T-cell (primary cell): Measurements from ENCODE around the gene SPRTN. TPM values are rescaled to one million over a fixed set of nuclear protein-coding genes. Genes with fewer than 3 reads are reported as not detected.

ENCODE experiments used
- ATAC-seq, 4 experiments: fragments of 200-7000 bp in 3 of 4; fragments of 150-1000 bp in 1 of 4; cut with Tn5 transposase; replicated peaks in 1 of 4; 1 replicate in 3 of 4; 2 replicates in 1 of 4; pipeline ENCODE4 v1.10.0; 2021; ENCODE audit warnings: moderate library complexity in 3 of 4, mild to moderate bottlenecking in 2 of 4, moderate number of reproducible peaks in 1 of 4
- CTCF ChIA-PET, 2 donors: fragments of 300-600 bp; sonication (Branson Sonifier 250); formaldehyde crosslinking; loops; one replicate each; lab custom pipeline; 2022; ENCODE audit warnings: antibody characterized with exemption in 2 of 2; lab: Charles Lee
- POLR2A ChIA-PET, 2 donors: fragments of 300-600 bp; sonication (Branson Sonifier 250); formaldehyde crosslinking; loops; one replicate each; lab custom pipeline; 2022; ENCODE audit warnings: antibody characterized with exemption in 2 of 2; lab: Charles Lee
- DNase-seq, 35 experiments: peaks; one replicate each; pipeline versions ENCODE4 v3.0.0 to v3.0.0-alpha.2; 2013 to 2023
- H3K27ac ChIP-seq: one replicate; pipeline ENCODE4 v1.5.1; 2013; ENCODE audit warnings: low read length
- H3K27me3 ChIP-seq, 2 experiments: replicated peaks in 1 of 2; 1 replicate in 1 of 2; 2 replicates in 1 of 2; pipeline versions ENCODE4 v1.6.1 to v1.7.0; 2013; ENCODE audit warnings: low read length in 1 of 2, mixed read lengths in 1 of 2; ENCODE audit not compliant: control insufficient read depth in 2 of 2, insufficient read depth in 2 of 2; ENCODE audit errors: extremely low read depth in 1 of 2
- H3K36me3 ChIP-seq, 2 donors: 1 replicate in 1 of 2; 2 replicates in 1 of 2; pipeline versions ENCODE4 v1.6.1 to v1.7.0; 2013; ENCODE audit warnings: low read length in 1 of 2; ENCODE audit not compliant: control insufficient read depth in 2 of 2, insufficient read depth in 1 of 2; ENCODE audit errors: extremely low read depth in 1 of 2
- H3K4me1 ChIP-seq, 2 experiments: 1 replicate in 1 of 2; 2 replicates in 1 of 2; pipeline versions ENCODE4 v1.6.1 to v1.7.0; 2013; ENCODE audit warnings: low read length in 2 of 2, mixed read lengths in 1 of 2; ENCODE audit not compliant: insufficient read depth in 2 of 2, control insufficient read depth in 1 of 2; ENCODE audit errors: extremely low read depth in 1 of 2
- H3K4me3 ChIP-seq, 2 donors: 1 replicate in 1 of 2; 2 replicates in 1 of 2; pipeline versions ENCODE4 v1.5.1 to v1.7.0; 2013; ENCODE audit warnings: mild to moderate bottlenecking in 2 of 2, low read length in 1 of 2, moderate library complexity in 1 of 2; ENCODE audit not compliant: control insufficient read depth in 1 of 2; ENCODE audit errors: extremely low read depth in 1 of 2
- H3K9me3 ChIP-seq: 2 replicates; pipeline ENCODE4 v1.7.0; 2013
- H3K27ac Mint-ChIP-seq, 2 donors: one replicate each; pipeline ENCODE4 v1.8.0; 2020 to 2021; ENCODE audit warnings: mild to moderate bottlenecking in 2 of 2, mixed read lengths in 2 of 2
- H3K27me3 Mint-ChIP-seq, 2 donors: one replicate each; pipeline ENCODE4 v1.8.0; 2021 to 2022; ENCODE audit warnings: mixed read lengths in 2 of 2
- H3K36me3 Mint-ChIP-seq: one replicate; pipeline ENCODE4 v1.8.0; 2021; ENCODE audit warnings: mixed read lengths
- H3K4me1 Mint-ChIP-seq, 3 donors: one replicate each; pipeline ENCODE4 v1.8.0; 2020 to 2022; ENCODE audit warnings: mixed read lengths in 3 of 3, mild to moderate bottlenecking in 1 of 3
- H3K4me3 Mint-ChIP-seq, 3 donors: one replicate each; pipeline ENCODE4 v1.8.0; 2020 to 2022; ENCODE audit warnings: mild to moderate bottlenecking in 3 of 3, mixed read lengths in 3 of 3, moderate library complexity in 3 of 3
- H3K9me3 Mint-ChIP-seq, 3 donors: one replicate each; pipeline ENCODE4 v1.8.0; 2020 to 2022; ENCODE audit warnings: mixed read lengths in 3 of 3
- WGBS: methylation state at CpG from one replicate; pipeline ENCODE4 v1.1.5; 2013; ENCODE audit warnings: missing lambda C conversion rate; ENCODE audit not compliant: insufficient coverage; 5-methylcytosine and 5-hydroxymethylcytosine counted together
- total RNA-seq, 35 experiments: library from RNA in 6 of 35; stranded (reverse) in 6 of 35; fragments of 120-200 nt in 1 of 35; gene quantifications; one replicate each; pipeline versions ENCODE4 v1.2.1 to v1.2.4 and lab custom pipeline; 2013 to 2026

The SPRTN gene
- total RNA-seq, 5 donors from 2014 or later (not counting 1 experiment from before 2014, with no cell fraction given) = 12.6 to 28.9 (median 18.2) TPM

- Mint-ChIP-seq H3K27me3 (peaks cover 0 to 3% of the 10 kb centered on the region in 2 donors), H3K27ac (no peak overlapping the region), H3K4me3 (peak overlapping the region; percentile 59 to 97 (median 70)), H3K4me1 (peaks cover 48 to 76% (median 70%) of the 10 kb centered on the region in 3 donors), H3K9me3 (peaks cover 0 to 5% (median 2%) of the 10 kb centered on the region in 3 donors), H3K36me3 (peaks cover 38% of the 10 kb centered on the region)
- Histone ChIP-seq H3K4me1 (peaks cover 28 to 32% of the 10 kb centered on the region in 2 experiments), H3K27ac (no peak overlapping the region), H3K36me3 (peaks cover 0 to 6% of the 10 kb centered on the region in 2 donors), H3K4me3 (no peak overlapping the region), H3K27me3 (no peaks in the 10 kb centered on the region), H3K9me3 (no peaks in the 10 kb centered on the region)
- CTCF ChIA-PET = interaction anchor here in 1 of 2 donors (0.6 to 0.7 kb wide), 3 partner anchors 91 to 288 kb away, joined by 3 to 9 read pairs (median 5); no protein-coding TSS in a partner anchor
- ATAC-seq (no peak), DNase-seq (no peak)
- POLR2A ChIA-PET = no interaction called here
- WGBS = no CpG with 5 or more reads among the region's 1 CpG
These were observed 3.9 kb upstream of the SPRTN start for GRCh38 chr1:231334079-231334666.

GRCh38 chr1:231334952-231335351, 3.1 kb upstream of the SPRTN start:
- H3K4me1 ChIP-seq = peaks cover 32 to 39% of the 10 kb centered on the region in 2 experiments
- H3K36me3 Mint-ChIP-seq = peaks cover 35% of the 10 kb centered on the region
- H3K36me3 ChIP-seq = peaks cover 0 to 6% of the 10 kb centered on the region in 2 donors
- H3K9me3 ChIP-seq = no peaks in the 10 kb centered on the region
- no peaks in the 10 kb centered on the region for H3K27me3 ChIP-seq
- no CpG with 5 or more reads among the region's 6 CpGs for WGBS
- H3K27me3 Mint-ChIP-seq = peaks cover 0 to 3% of the 10 kb centered on the region in 2 donors
- H3K27ac Mint-ChIP-seq = no peak overlapping the region
- ATAC-seq = no peak
- H3K9me3 Mint-ChIP-seq = peaks cover 0 to 5% (median 2%) of the 10 kb centered on the region in 3 donors
- POLR2A ChIA-PET = interaction anchor here in 1 of 2 donors (0.7 kb wide), 1 partner anchor 211 kb away, joined by 3 read pairs; no protein-coding TSS in a partner anchor
- no peak for DNase-seq
- no peak overlapping the region for H3K27ac ChIP-seq
- CTCF ChIA-PET = interaction anchor here in 1 of 2 donors (0.6 to 1.0 kb wide), 4 partner anchors 15 to 694 kb away, joined by 3 to 9 read pairs (median 4); no protein-coding TSS in a partner anchor
- H3K4me1 Mint-ChIP-seq = peaks cover 55 to 79% (median 74%) of the 10 kb centered on the region in 3 donors
- H3K4me3 ChIP-seq = no peak overlapping the region
- H3K4me3 Mint-ChIP-seq = peak overlapping the region; percentile 59 to 97 (median 71)

GRCh38 chr1:231335663-231336602, 2.2 kb upstream of the SPRTN start:
- H3K9me3 ChIP-seq = no peaks in the 10 kb centered on the region
- peaks cover 32 to 39% of the 10 kb centered on the region in 2 experiments for H3K4me1 ChIP-seq
- H3K4me3 ChIP-seq = peak overlapping the region; percentile 95
- Mint-ChIP-seq H3K36me3 (peaks cover 38% of the 10 kb centered on the region), H3K9me3 (peaks cover 0 to 5% (median 2%) of the 10 kb centered on the region in 3 donors), H3K4me3 (peak overlapping the region; percentile 97 to 100 (median 100)), H3K27ac (peak overlapping the region in 1 of 2 donors; percentile 62), H3K4me1 (peaks cover 61 to 79% (median 78%) of the 10 kb centered on the region in 3 donors), H3K27me3 (peaks cover 0 to 3% of the 10 kb centered on the region in 2 donors)
- WGBS = 80% methylated on average over 11 of the region's 21 CpGs
- ChIA-PET POLR2A (interaction anchor here (0.6 to 0.7 kb wide), 3 partner anchors 26 to 910 kb away, joined by 3 read pairs; partner anchors contain the start of gene PGBD5 (in 1 of the 2)), CTCF (interaction anchor here in 1 of 2 donors (0.6 to 1.1 kb wide), 4 partner anchors 14 to 695 kb away, joined by 3 to 5 read pairs (median 3); no protein-coding TSS in a partner anchor)
- ATAC-seq = no peak
- H3K27ac ChIP-seq = no peak overlapping the region
- peaks cover 0 to 8% of the 10 kb centered on the region in 2 donors for H3K36me3 ChIP-seq
- DNase-seq = peak in 1 of 35 experiments; percentile 5
- H3K27me3 ChIP-seq = no peaks in the 10 kb centered on the region

GRCh38 chr1:231337043-231337471, 1.0 kb upstream of the SPRTN start:
- peaks cover 34% of the 10 kb centered on the region for H3K36me3 Mint-ChIP-seq
- DNase-seq (no peak), ATAC-seq (peak in 2 of 4 experiments; percentile 0 to 2)
- ChIA-PET POLR2A (interaction anchor here (0.6 to 1.6 kb wide), 5 partner anchors 9 to 289 kb away, joined by 3 to 7 read pairs (median 3); no protein-coding TSS in a partner anchor), CTCF (interaction anchor here in 1 of 2 donors (0.6 to 1.7 kb wide), 4 partner anchors 9 to 1290 kb away, joined by 3 to 7 read pairs (median 4); no protein-coding TSS in a partner anchor)
- peak overlapping the region; percentile 97 to 100 (median 100) for H3K4me3 Mint-ChIP-seq
- Histone ChIP-seq H3K27ac (peak overlapping the region; percentile 96), H3K27me3 (no peaks in the 10 kb centered on the region), H3K36me3 (peaks cover 0 to 8% of the 10 kb centered on the region in 2 donors), H3K4me1 (peaks cover 32 to 39% of the 10 kb centered on the region in 2 experiments), H3K4me3 (peak overlapping the region; percentile 95), H3K9me3 (no peaks in the 10 kb centered on the region)
- H3K9me3 Mint-ChIP-seq = peaks cover 0 to 2% (median 0%) of the 10 kb centered on the region in 3 donors
- 4% methylated on average over 20 of the region's 32 CpGs for WGBS
- H3K4me1 Mint-ChIP-seq = peaks cover 62 to 76% (median 71%) of the 10 kb centered on the region in 3 donors
- H3K27me3 Mint-ChIP-seq = peaks cover 0 to 3% of the 10 kb centered on the region in 2 donors
- H3K27ac Mint-ChIP-seq = peak overlapping the region; percentile 99 to 100

GRCh38 chr1:231337472-231338269, 422 bp upstream of the SPRTN start, which contains the start of gene EXOC8:
EXOC8 (minus strand) TSS chr1:231337852; CDS start chr1:231337745, 107 bp downstream.
- under 1% methylated on average over 74 of the region's 74 CpGs for WGBS
- CTCF ChIA-PET = interaction anchor here (0.5 to 1.7 kb wide), 17 partner anchors 8 to 1290 kb away, joined by 3 to 7 read pairs (median 3); partner anchors contain the start of gene TSNAX (in 1 of the 2)
- peaks cover 33% of the 10 kb centered on the region for H3K36me3 Mint-ChIP-seq

More at GRCh38 chr1:231337472-231338269, 422 bp upstream of the SPRTN start, which contains the start of gene EXOC8:
- Histone ChIP-seq H3K4me3 (peak within 1 kb of the TSS; percentile 95), H3K9me3 (no peaks in the 10 kb centered on the region), H3K4me1 (peaks cover 32 to 39% of the 10 kb centered on the region in 2 experiments), H3K27ac (peak within 1 kb of the TSS; percentile 96), H3K36me3 (peaks cover 0 to 8% of the 10 kb centered on the region in 2 donors), H3K27me3 (no peaks in the 10 kb centered on the region)
- peak within 1 kb of the TSS; percentile 97 to 100 (median 100) for H3K4me3 Mint-ChIP-seq
- H3K27me3 Mint-ChIP-seq = peaks cover 0 to 3% of the 10 kb centered on the region in 2 donors
- peaks cover 0 to 2% (median 0%) of the 10 kb centered on the region in 3 donors for H3K9me3 Mint-ChIP-seq
- POLR2A ChIA-PET = interaction anchor here (0.6 to 1.6 kb wide), 10 partner anchors 8 to 288 kb away, joined by 3 to 7 read pairs (median 3); no protein-coding TSS in a partner anchor
- peaks cover 62 to 74% (median 69%) of the 10 kb centered on the region in 3 donors for H3K4me1 Mint-ChIP-seq
- peak within 1 kb of the TSS; percentile 99 to 100 for H3K27ac Mint-ChIP-seq
- ATAC-seq (peak; percentile 80 to 86 (median 83)), DNase-seq (peak; percentile 88 to 100 (median 95))
